ENCODE measurements around the gene POLR2F.

The POLR2F gene

DNA sequence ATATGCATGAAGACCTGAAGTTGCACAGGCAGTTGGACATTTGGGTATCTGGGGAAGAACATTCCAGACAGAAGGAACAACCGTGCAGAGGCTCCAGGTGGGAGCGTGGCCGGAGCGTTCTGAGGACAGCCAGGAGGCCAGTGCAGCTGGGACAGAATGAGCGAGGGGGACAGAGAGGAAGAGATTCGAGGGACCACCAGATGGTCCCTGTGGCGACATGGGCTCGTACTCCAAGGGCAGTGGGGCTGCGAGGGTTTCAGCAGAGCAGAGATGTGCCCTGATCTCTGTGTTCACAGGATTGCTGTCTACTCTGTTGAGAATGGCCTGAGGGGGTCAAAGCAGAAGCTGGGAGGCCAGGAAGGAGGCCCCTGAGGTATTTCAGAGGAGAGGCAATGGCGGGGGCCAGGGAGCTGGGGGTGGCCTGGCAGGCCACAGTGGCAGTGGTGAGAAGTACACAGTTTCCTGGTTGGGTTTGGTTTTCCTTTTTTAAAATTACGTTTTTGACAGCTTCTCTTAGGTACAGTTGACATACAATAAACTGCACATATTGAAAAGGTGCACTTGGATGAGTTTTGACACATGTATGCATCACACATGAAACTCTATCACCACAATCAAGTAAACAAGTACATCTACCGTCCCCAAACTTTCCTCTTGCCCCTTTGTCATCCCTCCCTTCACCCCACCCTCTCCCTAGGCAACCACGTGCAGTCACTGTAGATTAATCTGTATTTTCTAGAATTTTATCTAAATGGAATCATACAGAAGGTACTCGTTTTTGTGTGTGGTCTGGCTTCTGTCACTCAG, 55.7 kb downstream of the POLR2F start:
- DNase-seq, result no peak

DNA sequence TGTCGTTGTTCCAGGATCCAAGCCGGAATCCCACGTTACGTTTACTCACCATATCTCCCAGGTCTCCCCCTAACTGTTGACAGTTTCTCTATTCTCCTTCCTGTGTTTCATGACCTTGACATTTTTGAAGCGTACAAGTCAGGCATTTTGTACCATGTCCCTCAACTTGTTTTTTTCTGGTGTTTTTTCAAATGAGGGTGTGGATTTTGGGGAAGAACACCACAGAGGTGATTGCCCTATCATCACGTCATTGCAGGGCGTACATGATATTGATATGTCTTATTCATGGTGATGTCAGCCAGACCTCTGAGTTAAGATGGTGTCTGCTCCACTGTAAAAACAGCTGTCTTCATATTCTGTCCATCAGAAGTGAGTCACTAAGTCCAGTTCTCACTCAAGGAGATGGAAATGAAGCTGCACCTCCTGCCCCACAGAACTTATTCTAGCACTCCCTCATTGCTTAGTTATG, 59.1 kb downstream of the POLR2F start:
- no peak for DNase-seq

DNA sequence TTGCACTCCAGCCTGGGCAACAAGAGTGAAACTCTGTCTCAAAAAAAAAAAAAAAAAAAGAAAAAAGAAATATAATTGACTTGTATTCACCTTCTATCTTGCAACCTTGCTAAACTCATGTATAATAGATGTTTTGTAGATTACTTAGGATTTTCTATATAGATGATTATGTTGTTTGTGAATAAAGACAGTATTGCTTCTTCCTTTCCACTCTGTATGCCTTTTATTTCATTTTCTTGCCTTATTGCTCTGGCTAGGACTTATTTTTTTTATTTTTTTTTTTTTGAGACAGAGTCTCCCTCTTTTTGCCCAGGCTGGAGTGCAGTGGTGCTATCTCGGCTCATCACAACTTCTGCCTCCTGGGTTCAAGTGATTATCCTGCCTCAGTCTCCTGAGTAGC, 60.6 kb downstream of the POLR2F start:
- DNase-seq, result no peak

DNA sequence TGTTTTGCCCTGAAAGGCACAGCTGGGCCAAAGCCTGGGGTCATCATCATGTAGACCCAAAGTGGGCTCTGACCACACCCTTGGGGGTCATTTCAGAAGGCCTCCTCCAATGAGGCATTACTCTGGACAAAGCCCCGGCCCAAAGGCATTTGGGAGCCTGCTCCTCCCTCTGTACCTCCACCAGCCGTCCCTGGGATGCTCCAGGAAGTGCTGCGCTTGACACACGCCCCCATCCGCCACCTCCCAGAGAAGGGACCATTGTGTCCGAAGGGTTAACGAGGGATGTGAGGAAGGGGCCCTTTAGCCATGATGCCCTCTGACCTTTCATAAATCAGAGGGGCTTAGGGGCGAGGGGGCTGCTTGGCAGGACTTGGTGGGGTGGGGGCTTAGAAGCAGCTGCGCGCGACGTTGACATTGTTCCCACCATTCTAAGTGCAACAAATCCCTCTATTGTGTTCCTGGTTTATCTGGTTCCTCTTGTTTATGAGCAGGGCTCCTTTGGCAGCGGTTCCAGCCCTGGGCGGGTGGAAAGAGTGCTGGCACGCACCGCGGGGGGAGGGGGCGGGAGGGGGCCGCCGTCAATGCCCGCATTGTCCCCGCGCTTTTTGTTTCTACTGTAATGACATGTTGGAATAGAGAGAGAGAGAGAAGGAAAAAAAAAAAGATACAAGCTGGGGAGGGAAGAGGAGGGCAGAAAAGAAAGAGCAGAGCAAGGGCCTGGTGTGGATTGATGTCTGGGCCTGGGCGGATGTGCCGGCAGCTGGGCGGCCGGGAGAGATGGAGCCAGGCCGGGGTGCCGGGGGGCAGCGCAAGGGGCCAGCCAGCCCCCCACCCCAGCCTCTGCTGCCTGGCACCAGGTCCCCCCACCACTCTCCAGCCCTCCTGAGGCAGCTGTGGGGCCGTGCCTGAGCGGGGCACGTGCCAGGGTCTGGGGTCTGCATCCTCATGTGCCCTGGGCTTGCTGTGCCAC, 63.0 kb downstream of the POLR2F start:
- no peak for DNase-seq

DNA sequence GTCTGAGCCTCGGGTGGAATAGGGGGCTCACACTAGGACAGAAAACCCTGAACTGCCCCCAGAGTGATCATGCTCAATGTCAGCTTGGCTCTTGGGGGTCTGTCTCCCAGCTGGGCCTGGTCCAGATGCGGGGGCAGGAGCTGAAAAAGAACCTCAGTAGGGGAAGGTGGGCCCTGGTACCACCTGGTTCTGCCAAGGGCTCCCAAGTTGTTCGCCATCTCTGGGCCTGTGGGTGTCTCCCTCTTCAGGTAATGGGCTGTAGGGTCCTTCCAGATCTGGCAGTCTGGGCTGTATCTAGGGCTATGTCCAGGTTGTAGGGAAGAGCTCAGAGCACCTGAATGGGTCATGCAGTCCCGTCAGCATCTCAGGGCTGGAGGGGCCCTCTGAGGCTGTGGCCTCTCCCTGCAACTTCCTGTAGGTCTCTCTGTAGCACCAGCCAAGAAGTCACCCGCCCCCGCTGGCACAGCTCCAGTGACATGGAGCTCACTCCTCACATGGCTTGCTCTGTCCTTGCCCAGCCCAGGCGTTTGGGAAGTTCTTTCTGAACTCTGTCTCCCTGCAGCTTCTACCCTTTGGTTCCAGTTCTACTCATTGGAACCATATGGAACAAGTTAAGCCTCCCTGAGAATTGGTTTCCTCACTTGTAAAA, 63.9 kb downstream of the POLR2F start:
- no peak for DNase-seq

DNA sequence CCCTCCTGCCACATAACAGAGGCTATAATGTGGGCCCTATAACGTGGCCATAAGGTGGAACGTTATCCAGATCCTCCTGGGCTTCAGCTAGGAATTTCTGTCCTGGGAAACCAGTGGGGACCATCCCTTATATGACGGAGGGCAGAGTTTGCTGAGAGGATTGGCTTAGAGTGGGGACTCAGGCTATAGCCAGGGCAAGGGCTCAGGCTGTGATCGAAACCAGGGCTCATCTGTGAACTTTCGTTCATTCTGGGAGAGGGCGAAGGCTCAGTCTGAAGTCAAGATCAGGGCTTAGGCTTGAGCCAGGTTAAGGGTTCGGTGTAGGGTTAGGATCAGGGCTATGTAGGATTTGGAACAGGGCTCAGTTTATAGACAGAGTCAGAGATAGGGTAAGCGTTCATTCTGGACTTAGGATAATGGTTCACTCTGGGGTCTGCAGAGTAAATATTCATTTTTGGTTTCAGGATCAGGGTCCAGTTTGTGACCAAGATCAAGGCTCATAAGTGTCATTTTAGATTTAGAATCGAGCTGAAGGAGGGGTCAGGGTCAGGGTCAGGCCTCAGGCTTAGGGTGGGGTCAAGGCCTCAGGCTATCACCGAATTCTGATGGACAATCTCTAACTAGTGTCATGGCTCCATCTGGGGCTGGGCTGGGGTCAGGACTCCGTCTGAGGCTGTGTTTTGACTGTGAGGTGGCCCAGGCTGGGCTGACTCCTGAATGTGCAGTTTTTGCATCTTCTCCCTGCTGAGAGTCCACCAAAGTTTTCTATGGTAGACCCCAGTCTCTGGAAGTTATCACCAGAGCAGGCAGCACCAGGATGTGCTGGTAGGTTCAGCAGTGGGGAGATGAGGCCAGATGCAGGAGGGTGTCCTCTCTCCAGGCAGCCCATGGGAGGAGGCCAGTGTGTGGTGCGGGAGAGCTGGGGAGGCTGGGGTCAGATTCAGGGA, 64.7 kb downstream of the POLR2F start:
- no peak for DNase-seq

All from NCI-H510A (cell line).